MV-4-11 (cell line): ENCODE data around the gene ITGAL.

ENCODE experiments used
- DNase-seq: peaks from one replicate; lab custom pipeline; 2025; lab: John Stamatoyannopoulos, UW

Gene ITGAL

GRCh38 chr16:30472328-30472942 lies at the start of gene ITGAL:
Gene ITGAL (plus strand): TSS chr16:30472742. CDS start chr16:30472838, 96 bp downstream.
- DNase-seq, result peak; percentile 96

GRCh38 chr16:30428055-30428454 lies 44.5 kb upstream of the ITGAL start:
- no peak for DNase-seq

GRCh38 chr16:30429418-30429677 lies 43.2 kb upstream of the ITGAL start:
- DNase-seq, result no peak

GRCh38 chr16:30429678-30430427 lies 42.7 kb upstream of the ITGAL start, which contains the start of gene DCTPP1:
Gene DCTPP1 (minus strand): TSS chr16:30430030. CDS start chr16:30429980, 50 bp downstream.
- peak; percentile 100 for DNase-seq

GRCh38 chr16:30430428-30430970 lies 42.0 kb upstream of the ITGAL start:
- peak; percentile 77 for DNase-seq

GRCh38 chr16:30434852-30435251 lies 37.7 kb upstream of the ITGAL start:
- no peak for DNase-seq

- DNase-seq, result no peak
These were observed 35.0 kb upstream of the ITGAL start for GRCh38 chr16:30437511-30438046.

GRCh38 chr16:30438835-30439234 lies 33.7 kb upstream of the ITGAL start:
- DNase-seq, result no peak

GRCh38 chr16:30439720-30440348 lies 32.7 kb upstream of the ITGAL start:
- peak; percentile 34 for DNase-seq

- DNase-seq, result no peak
These were observed 28.9 kb upstream of the ITGAL start for GRCh38 chr16:30443631-30444030.

GRCh38 chr16:30444231-30445148 lies 28.1 kb upstream of the ITGAL start:
- no peak for DNase-seq

- no peak for DNase-seq
These were observed 27.5 kb upstream of the ITGAL start for GRCh38 chr16:30445149-30445407.

- peak; percentile 99 for DNase-seq
These were observed 26.9 kb upstream of the ITGAL start, which contains the start of gene SEPHS2 for GRCh38 chr16:30445408-30446202. Gene SEPHS2 (minus strand): TSS chr16:30445874. CDS start chr16:30445727, 147 bp downstream.

GRCh38 chr16:30446203-30446595 lies 26.3 kb upstream of the ITGAL start:
- DNase-seq, result no peak

- DNase-seq, result no peak
These were observed 24.9 kb upstream of the ITGAL start for GRCh38 chr16:30447512-30448226.

- no peak for DNase-seq
These were observed 23.5 kb upstream of the ITGAL start for GRCh38 chr16:30449116-30449435.

- DNase-seq, result peak; percentile 51
These were observed 19.6 kb upstream of the ITGAL start for GRCh38 chr16:30452709-30453580.

- DNase-seq, result no peak
These were observed 16.2 kb upstream of the ITGAL start for GRCh38 chr16:30456302-30456701.

- no peak for DNase-seq
These were observed 15.3 kb upstream of the ITGAL start for GRCh38 chr16:30457256-30457655.
